OCI-LY7 (cell line): ENCODE results near the gene TBC1D9B. TPM values are rescaled to one million over a fixed set of nuclear protein-coding genes. Genes with fewer than 3 reads are reported as not detected.

Experiments used
- BruUV-seq: library from RNA; stranded (reverse); fragments of 400-500 nt; replicated peaks from 2 replicates; lab custom pipeline; 2021; lab: Mats Ljungman, UMichigan
- CTCF ChIA-PET: fragments of 300-600 bp; sonication (Branson Sonifier 250); formaldehyde crosslinking; loops from one replicate; lab custom pipeline; 2022; ENCODE audit warnings: antibody characterized with exemption; ENCODE audit not compliant: unreplicated experiment; lab: Charles Lee
- POLR2A ChIA-PET: fragments of 300-600 bp; sonication (Branson Sonifier 250); formaldehyde crosslinking; loops from one replicate; lab custom pipeline; 2022; ENCODE audit warnings: antibody characterized with exemption; lab: Charles Lee
- DNase-seq: peaks from one replicate; pipeline ENCODE4 v3.0.0-alpha.2; 2015; ENCODE audit warnings: low spot score
- H2AFZ ChIP-seq: fragments of 200-600 bp; sonication (generic), shearing (Covaris generic); 2 replicates; pipeline ENCODE4 v1.6.1; 2014; ENCODE audit warnings: mild to moderate bottlenecking, antibody characterized with exemption, low read length, moderate library complexity
- H3K27ac ChIP-seq: fragments of 200-600 bp; sonication (generic); 2 replicates; pipeline ENCODE4 v1.5.1; 2014; ENCODE audit warnings: mixed run types, low read depth, mild to moderate bottlenecking, moderate library complexity, low read length, inconsistent platforms; ENCODE audit not compliant: poor library complexity, severe bottlenecking
- H3K36me3 ChIP-seq: fragments of 200-600 bp; sonication (generic); 2 replicates; pipeline ENCODE4 v1.6.1; 2014; ENCODE audit warnings: mild to moderate bottlenecking, antibody characterized with exemption, low read length, moderate library complexity, mixed read lengths; ENCODE audit not compliant: insufficient read depth
- H3K4me1 ChIP-seq: fragments of 200-600 bp; sonication (generic); 2 replicates; pipeline ENCODE4 v1.5.1; 2014; ENCODE audit warnings: mild to moderate bottlenecking, low read length; ENCODE audit not compliant: insufficient read depth, poor library complexity, severe bottlenecking
- H3K4me2 ChIP-seq: fragments of 200-600 bp; sonication (generic); 2 replicates; pipeline ENCODE4 v1.6.1; 2014; ENCODE audit warnings: mild to moderate bottlenecking, low read length
- H3K4me3 ChIP-seq: fragments of 200-600 bp; sonication (generic); 2 replicates; pipeline ENCODE4 v1.5.1; 2014; ENCODE audit warnings: mild to moderate bottlenecking, low read depth, low read length; ENCODE audit not compliant: poor library complexity, severe bottlenecking
- H3K79me2 ChIP-seq: fragments of 200-600 bp; sonication (generic); 2 replicates; pipeline ENCODE4 v1.6.1; 2016; ENCODE audit warnings: low read depth, mild to moderate bottlenecking, low read length, moderate library complexity, mixed read lengths; ENCODE audit not compliant: insufficient read depth
- H3K9me2 ChIP-seq: fragments of 200-600 bp; sonication (generic); 2 replicates; pipeline ENCODE4 v1.6.1; 2016; ENCODE audit warnings: mild to moderate bottlenecking, low read length, mixed read lengths; ENCODE audit not compliant: insufficient read depth
- H3K9me3 ChIP-seq: fragments of 200-600 bp; sonication (generic); 2 replicates; pipeline ENCODE4 v1.6.1; 2014; ENCODE audit warnings: mild to moderate bottlenecking, mixed run types, low read length, mixed read lengths
- H4K20me1 ChIP-seq: fragments of 200-600 bp; sonication (generic); 2 replicates; pipeline ENCODE4 v1.6.1; 2014; ENCODE audit warnings: mild to moderate bottlenecking, antibody characterized with exemption, low read length, moderate library complexity, mixed read lengths; ENCODE audit not compliant: insufficient read depth
- CTCF ChIP-seq: fragments of 200-600 bp; sonication (generic); conservative IDR thresholded peaks from 2 replicates; pipeline ENCODE4 v1.5.1; 2014; ENCODE audit warnings: mild to moderate bottlenecking, antibody characterized with exemption, low read length, moderate library complexity, mixed read lengths
- EZH2phosphoT487 ChIP-seq: fragments of 200-600 bp; sonication (generic); IDR thresholded peaks from 2 replicates; pipeline ENCODE4 v1.6.1; 2018; ENCODE audit warnings: low read depth, borderline replicate concordance, mild to moderate bottlenecking, mixed run types, antibody characterized with exemption, low read length, moderate library complexity, mixed read lengths
- intact Hi-C: fragments of 100-400 bp; cut with micrococcal nuclease; formaldehyde crosslinking; loops from one replicate; pipeline ENCODE4 v1.10.0; 2022; ENCODE audit not compliant: unreplicated experiment
- small RNA-seq: library from RNA; depleted of rRNA; stranded (forward); fragments of <200 nt; gene quantifications from one replicate; pipeline ENCODE3, GENCODE V24; 2014
- total RNA-seq, 2 experiments: library from RNA; depleted of rRNA in 1 of 2; stranded (reverse); fragments of >200 nt in 1 of 2; shearing (Covaris generic) in 1 of 2; gene quantifications; 2 replicates each; pipeline ENCODE4 v1.2.3, GENCODE V29; 2014 to 2022

Gene TBC1D9B
- total RNA-seq, 2 experiments from 2014 or later: 52.2 to 106 TPM

DNA sequence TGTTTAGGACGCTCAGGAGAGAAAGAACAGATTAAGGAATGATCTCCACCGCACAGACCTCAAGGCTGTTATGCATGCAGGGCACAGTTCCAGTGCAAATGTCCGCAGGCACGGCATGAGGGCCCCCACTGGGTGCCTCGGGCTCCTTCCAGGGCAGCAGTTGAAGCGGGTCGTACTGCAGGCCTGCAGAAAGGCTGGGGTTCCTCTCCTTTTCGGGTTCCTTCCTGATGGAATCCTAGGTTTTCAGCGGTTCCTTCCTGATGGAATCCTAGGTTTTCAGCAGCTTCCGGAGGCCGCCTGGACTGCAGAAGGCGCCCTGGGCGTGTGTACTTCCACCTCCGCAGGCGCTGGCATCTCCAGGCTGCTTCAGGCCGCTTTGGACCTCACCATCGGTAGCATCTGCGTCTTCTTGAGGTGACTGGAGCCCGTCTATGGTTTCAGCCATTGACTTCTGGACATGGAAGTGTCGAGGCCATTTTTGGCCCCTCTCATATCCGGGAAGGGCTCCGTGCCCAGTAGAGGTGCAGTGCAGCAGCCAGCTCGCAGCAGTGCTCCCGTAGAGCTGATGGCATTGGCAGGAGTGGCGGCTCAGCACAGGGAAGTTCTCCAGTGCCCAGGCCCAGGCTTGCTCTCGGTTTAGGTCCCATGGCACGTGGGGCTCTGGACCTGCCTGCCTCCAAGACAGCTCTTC, 95.4 kb downstream of the TBC1D9B start:
- DNase-seq: no peak
- Histone ChIP-seq H2AFZ (no peak overlapping the region), H4K20me1 (no peaks in the 10 kb centered on the region), H3K4me3 (no peak overlapping the region), H3K36me3 (no peaks in the 10 kb centered on the region), H3K27ac (no peak overlapping the region), H3K4me2 (no peak overlapping the region), H3K9me3 (no peaks in the 10 kb centered on the region), H3K9me2 (no peaks in the 10 kb centered on the region), H3K4me1 (no peaks in the 10 kb centered on the region), H3K79me2 (no peaks in the 10 kb centered on the region)
- ChIA-PET POLR2A (interaction anchor here (0.7 kb wide), 1 partner anchor 41 kb away, joined by 4 read pairs; no protein-coding TSS in a partner anchor), CTCF (no interaction called here)
- intact Hi-C loops: no loop called here
- no peak for TF ChIP-seq CTCF
- no peak for TF ChIP-seq EZH2phosphoT487
- BruUV-seq: no TSS peak

Small RNA genes within 50 kb of the gene (small RNA-seq; reads per million reads assigned to genes)
- gene RF00019: not detected

Other genes with a start within 250 kb of the TBC1D9B start
- gene CBY3, start 226.9 kb downstream of the TBC1D9B start, total RNA-seq (2014; rRNA removed; shearing (Covaris generic)): 0.21 TPM in 1 of 2 replicates, not detected in the other
- not detected in 2 replicates for gene CBY3, start 226.9 kb downstream of the TBC1D9B start, total RNA-seq (2022)
- 164 and 256 TPM in 2 replicates for gene CANX, start 208.9 kb downstream of the TBC1D9B start, total RNA-seq (2014; rRNA removed; shearing (Covaris generic))
- 412 and 451 TPM in 2 replicates for gene CANX, start 208.9 kb downstream of the TBC1D9B start, total RNA-seq (2022)
- 12.1 and 17.0 TPM in 2 replicates for gene MAML1, start 175.1 kb downstream of the TBC1D9B start, total RNA-seq (2014; rRNA removed; shearing (Covaris generic))
- 27.4 and 31.4 TPM in 2 replicates for gene MAML1, start 175.1 kb downstream of the TBC1D9B start, total RNA-seq (2022)
- gene LTC4S, start 113.9 kb downstream of the TBC1D9B start, total RNA-seq (2014; rRNA removed; shearing (Covaris generic)): 0.44 and 1.3 TPM in 2 replicates
- gene LTC4S, start 113.9 kb downstream of the TBC1D9B start, total RNA-seq (2022): 4.0 and 4.5 TPM in 2 replicates
- 58.8 and 61.1 TPM in 2 replicates for gene MGAT4B, start 101.0 kb downstream of the TBC1D9B start, total RNA-seq (2014; rRNA removed; shearing (Covaris generic))
- 90.2 and 96.5 TPM in 2 replicates for gene MGAT4B, start 101.0 kb downstream of the TBC1D9B start, total RNA-seq (2022)
- gene SQSTM1, start 87.0 kb downstream of the TBC1D9B start, total RNA-seq (2014; rRNA removed; shearing (Covaris generic)): 44.4 and 58.5 TPM in 2 replicates
- 68.3 and 81.1 TPM in 2 replicates for gene SQSTM1, start 87.0 kb downstream of the TBC1D9B start, total RNA-seq (2022)
- 76.2 and 78.7 TPM in 2 replicates for gene MRNIP, start 49.1 kb downstream of the TBC1D9B start, total RNA-seq (2014; rRNA removed; shearing (Covaris generic))
- 70.5 and 76.5 TPM in 2 replicates for gene MRNIP, start 49.1 kb downstream of the TBC1D9B start, total RNA-seq (2022)
- gene RNF130, start 163.9 kb upstream of the TBC1D9B start, total RNA-seq (2014; rRNA removed; shearing (Covaris generic)): 0.08 and 0.16 TPM in 2 replicates
- gene RNF130, start 163.9 kb upstream of the TBC1D9B start, total RNA-seq (2022): not detected in 2 replicates